Stimulated activated CD4-positive, alpha-beta T cell treated with anti-CD3 and anti-CD28 coated beads, Interleukin-15, amount 100 ng/mL, for 1 hour (primary cell): ENCODE measurements around the gene PCDHA7.
"Not testable (repeated sequence)": the region's sequence is repeated elsewhere in the genome, so short reads cannot be mapped to it uniquely, and the experiment has no call there.

Source experiments
- DNase-seq, 2 donors: peaks; one replicate each; pipeline ENCODE4 v3.0.0-alpha.2; 2020; ENCODE audit warnings: low read depth in 1 of 2, low spot score in 1 of 2

Gene PCDHA7

GRCh38 chr5:140833993-140834392 lies at the start of gene PCDHA7:
PCDHA7 (plus strand) TSS chr5:140834269; CDS start chr5:140834384, 115 bp downstream.
- DNase-seq, result no peak

- no peak for DNase-seq
These were observed 48.0 kb upstream of the PCDHA7 start, which contains the start of gene PCDHA1 for GRCh38 chr5:140785905-140786686. PCDHA1 (plus strand) TSS chr5:140786140.

- DNase-seq, result not testable (repeated sequence)
These were observed 46.6 kb upstream of the PCDHA7 start for GRCh38 chr5:140787422-140787821.

- DNase-seq, result not testable (repeated sequence)
These were observed 46.1 kb upstream of the PCDHA7 start for GRCh38 chr5:140787849-140788504.

- DNase-seq, result no peak
These were observed 43.0 kb upstream of the PCDHA7 start for GRCh38 chr5:140791089-140791488.

GRCh38 chr5:140794595-140795258 lies 39.3 kb upstream of the PCDHA7 start, which contains the start of gene PCDHA2:
PCDHA2 (plus strand) TSS chr5:140794852.
- no peak for DNase-seq

- DNase-seq, result no peak
These were observed 38.8 kb upstream of the PCDHA7 start for GRCh38 chr5:140795259-140795641.

GRCh38 chr5:140796072-140796717 lies 37.9 kb upstream of the PCDHA7 start:
- not testable (repeated sequence) for DNase-seq

- no peak for DNase-seq
These were observed 37.4 kb upstream of the PCDHA7 start for GRCh38 chr5:140796718-140797095.

GRCh38 chr5:140800816-140801493 lies 33.1 kb upstream of the PCDHA7 start, which contains the start of gene PCDHA3:
PCDHA3 (plus strand) TSS chr5:140801057.
- no peak for DNase-seq

- no peak for DNase-seq
These were observed 32.6 kb upstream of the PCDHA7 start for GRCh38 chr5:140801494-140801841.

- not testable (repeated sequence) for DNase-seq
These were observed 31.7 kb upstream of the PCDHA7 start for GRCh38 chr5:140802381-140802780.

- DNase-seq, result no peak
These were observed 31.2 kb upstream of the PCDHA7 start for GRCh38 chr5:140802781-140803271.

- DNase-seq, result no peak
These were observed 27.0 kb upstream of the PCDHA7 start, which contains the start of gene PCDHA4 for GRCh38 chr5:140806834-140807775. PCDHA4 (plus strand) TSS chr5:140807068.

GRCh38 chr5:140808241-140808888 lies 25.7 kb upstream of the PCDHA7 start:
- not testable (repeated sequence) for DNase-seq

- no peak for DNase-seq
These were observed 25.2 kb upstream of the PCDHA7 start for GRCh38 chr5:140808889-140809291.

- DNase-seq, result no peak
These were observed 12.4 kb upstream of the PCDHA7 start, which contains the start of gene PCDHA5 for GRCh38 chr5:140821375-140822280. PCDHA5 (plus strand) TSS chr5:140821613.

- DNase-seq, result no peak
These were observed 11.8 kb upstream of the PCDHA7 start for GRCh38 chr5:140822281-140822629.
